Testis (tissue), 2 donors: Measurements from ENCODE around the gene ANXA2.

Experiments
- POLR2A ChIP-seq: fragments of 450-650 bp; IDR thresholded peaks from one replicate; pipeline ENCODE4 v1.6.1; 2017; ENCODE audit warnings: antibody characterized with exemption, mild to moderate bottlenecking, moderate library complexity
- TF ChIP-seq, protein P1 (sequence below), 3 experiments: fragments of 450-650 bp in 2 of 3; fragments of 200-600 bp in 1 of 3; sonication (generic) in 1 of 3; IDR thresholded peaks; one replicate each; pipeline ENCODE4 v1.5.1; 2016 to 2019; ENCODE audit warnings: antibody characterized with exemption in 3 of 3, mild to moderate bottlenecking in 2 of 3, moderate library complexity in 1 of 3

DNA sequence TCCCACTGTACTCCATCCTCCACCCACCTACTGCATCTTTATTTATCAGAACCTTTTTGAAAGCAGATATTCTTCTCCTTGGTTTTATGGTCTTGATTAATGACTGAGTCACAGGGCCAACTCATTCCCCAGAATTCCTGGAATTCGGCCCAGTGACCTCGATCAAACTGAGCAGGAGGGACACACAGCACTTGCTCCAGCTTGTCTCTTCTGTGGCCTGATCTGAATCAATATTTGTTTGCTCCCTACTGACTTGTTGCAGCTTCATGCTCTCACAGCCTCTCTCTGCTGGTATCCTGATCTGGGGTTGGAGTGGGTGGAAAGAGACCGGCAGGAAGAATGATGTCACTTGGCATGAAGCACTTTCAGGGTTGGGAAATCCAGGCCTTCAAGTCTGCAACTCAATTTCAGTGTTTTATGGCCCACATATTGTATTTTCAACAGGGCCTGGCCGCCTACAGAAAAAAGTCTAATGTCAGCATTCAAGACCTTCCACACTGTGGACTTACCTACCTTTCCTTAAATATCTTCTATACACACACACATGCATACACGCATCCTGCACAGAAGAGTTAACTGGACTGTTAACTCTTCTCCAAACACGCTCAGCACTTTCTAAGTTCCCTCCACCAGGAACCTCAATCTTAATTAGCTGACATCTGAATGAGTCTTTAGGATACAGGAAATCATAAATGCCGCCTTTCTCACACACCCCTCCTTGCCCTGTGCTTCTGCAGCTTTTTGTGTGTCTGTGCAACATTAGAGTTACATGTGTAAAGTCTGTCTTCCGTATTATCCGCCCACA, 4.6 kb downstream of the ANXA2 start:
- no peak for TF ChIP-seq POLR2A
- TF ChIP-seq, protein P1, sequence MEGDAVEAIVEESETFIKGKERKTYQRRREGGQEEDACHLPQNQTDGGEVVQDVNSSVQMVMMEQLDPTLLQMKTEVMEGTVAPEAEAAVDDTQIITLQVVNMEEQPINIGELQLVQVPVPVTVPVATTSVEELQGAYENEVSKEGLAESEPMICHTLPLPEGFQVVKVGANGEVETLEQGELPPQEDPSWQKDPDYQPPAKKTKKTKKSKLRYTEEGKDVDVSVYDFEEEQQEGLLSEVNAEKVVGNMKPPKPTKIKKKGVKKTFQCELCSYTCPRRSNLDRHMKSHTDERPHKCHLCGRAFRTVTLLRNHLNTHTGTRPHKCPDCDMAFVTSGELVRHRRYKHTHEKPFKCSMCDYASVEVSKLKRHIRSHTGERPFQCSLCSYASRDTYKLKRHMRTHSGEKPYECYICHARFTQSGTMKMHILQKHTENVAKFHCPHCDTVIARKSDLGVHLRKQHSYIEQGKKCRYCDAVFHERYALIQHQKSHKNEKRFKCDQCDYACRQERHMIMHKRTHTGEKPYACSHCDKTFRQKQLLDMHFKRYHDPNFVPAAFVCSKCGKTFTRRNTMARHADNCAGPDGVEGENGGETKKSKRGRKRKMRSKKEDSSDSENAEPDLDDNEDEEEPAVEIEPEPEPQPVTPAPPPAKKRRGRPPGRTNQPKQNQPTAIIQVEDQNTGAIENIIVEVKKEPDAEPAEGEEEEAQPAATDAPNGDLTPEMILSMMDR (IDR thresholded peaks at IDR 0.05) = no peak
